Tibial nerve (tissue), 3 donors: Measurements from ENCODE around the gene BSPRY.
"Not testable (repeated sequence)": the region's sequence is repeated elsewhere in the genome, so short reads cannot be mapped to it uniquely, and the experiment has no call there.

Experiments
- POLR2A ChIP-seq, 2 donors: fragments of 450-650 bp; IDR thresholded peaks; one replicate each; pipeline ENCODE4 v1.6.1; 2017; ENCODE audit warnings: antibody characterized with exemption in 2 of 2, mild to moderate bottlenecking in 2 of 2, moderate library complexity in 2 of 2
- TF ChIP-seq, protein P1 (sequence below), 5 experiments: fragments of 200-600 bp in 3 of 5; fragments of 450-650 bp in 2 of 5; sonication (generic) in 3 of 5; IDR thresholded peaks; one replicate each; pipeline ENCODE4 v1.5.1; 2016 to 2019; ENCODE audit warnings: antibody characterized with exemption in 5 of 5, mild to moderate bottlenecking in 3 of 5, moderate library complexity in 2 of 5

DNA sequence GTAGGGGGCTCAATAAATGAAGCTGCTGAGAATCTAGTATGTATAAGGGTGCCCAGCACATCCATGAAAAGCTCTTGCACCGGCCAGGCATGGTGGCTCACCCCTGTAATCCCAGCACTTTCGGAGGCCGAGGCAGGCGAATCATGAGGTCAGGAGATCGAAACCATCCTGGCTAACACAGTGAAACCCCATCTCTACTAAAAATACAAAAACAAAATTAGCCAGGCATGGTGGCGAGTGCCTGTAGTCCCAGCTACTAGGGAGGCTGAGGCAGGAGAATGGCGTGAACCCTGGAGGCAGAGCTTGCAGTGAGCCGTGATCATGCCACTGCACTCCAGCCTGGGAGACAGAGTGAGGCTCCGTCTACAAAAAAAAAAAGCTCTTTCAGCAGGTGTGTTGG lies 57.0 kb downstream of the BSPRY start:
- TF ChIP-seq, protein P1, sequence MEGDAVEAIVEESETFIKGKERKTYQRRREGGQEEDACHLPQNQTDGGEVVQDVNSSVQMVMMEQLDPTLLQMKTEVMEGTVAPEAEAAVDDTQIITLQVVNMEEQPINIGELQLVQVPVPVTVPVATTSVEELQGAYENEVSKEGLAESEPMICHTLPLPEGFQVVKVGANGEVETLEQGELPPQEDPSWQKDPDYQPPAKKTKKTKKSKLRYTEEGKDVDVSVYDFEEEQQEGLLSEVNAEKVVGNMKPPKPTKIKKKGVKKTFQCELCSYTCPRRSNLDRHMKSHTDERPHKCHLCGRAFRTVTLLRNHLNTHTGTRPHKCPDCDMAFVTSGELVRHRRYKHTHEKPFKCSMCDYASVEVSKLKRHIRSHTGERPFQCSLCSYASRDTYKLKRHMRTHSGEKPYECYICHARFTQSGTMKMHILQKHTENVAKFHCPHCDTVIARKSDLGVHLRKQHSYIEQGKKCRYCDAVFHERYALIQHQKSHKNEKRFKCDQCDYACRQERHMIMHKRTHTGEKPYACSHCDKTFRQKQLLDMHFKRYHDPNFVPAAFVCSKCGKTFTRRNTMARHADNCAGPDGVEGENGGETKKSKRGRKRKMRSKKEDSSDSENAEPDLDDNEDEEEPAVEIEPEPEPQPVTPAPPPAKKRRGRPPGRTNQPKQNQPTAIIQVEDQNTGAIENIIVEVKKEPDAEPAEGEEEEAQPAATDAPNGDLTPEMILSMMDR (IDR thresholded peaks at IDR 0.05): not testable (repeated sequence)
- TF ChIP-seq POLR2A (IDR thresholded peaks at IDR 0.05): not testable (repeated sequence)
